ENCODE measurements around the gene NUP88. TPM values are rescaled to one million over a fixed set of nuclear protein-coding genes. Genes with fewer than 3 reads are reported as not detected.

The NUP88 gene
- total RNA-seq, 4 donors from 2014 or later, result 62.7 to 220 (median 83.8) TPM

GRCh38 chr17:5446786-5447185 is 27.3 kb upstream of the NUP88 start:
- H3K36me3 ChIP-seq, result peaks cover 0 to 69% (median 0%) of the 10 kb centered on the region in 3 donors
- TF ChIP-seq, protein P1, sequence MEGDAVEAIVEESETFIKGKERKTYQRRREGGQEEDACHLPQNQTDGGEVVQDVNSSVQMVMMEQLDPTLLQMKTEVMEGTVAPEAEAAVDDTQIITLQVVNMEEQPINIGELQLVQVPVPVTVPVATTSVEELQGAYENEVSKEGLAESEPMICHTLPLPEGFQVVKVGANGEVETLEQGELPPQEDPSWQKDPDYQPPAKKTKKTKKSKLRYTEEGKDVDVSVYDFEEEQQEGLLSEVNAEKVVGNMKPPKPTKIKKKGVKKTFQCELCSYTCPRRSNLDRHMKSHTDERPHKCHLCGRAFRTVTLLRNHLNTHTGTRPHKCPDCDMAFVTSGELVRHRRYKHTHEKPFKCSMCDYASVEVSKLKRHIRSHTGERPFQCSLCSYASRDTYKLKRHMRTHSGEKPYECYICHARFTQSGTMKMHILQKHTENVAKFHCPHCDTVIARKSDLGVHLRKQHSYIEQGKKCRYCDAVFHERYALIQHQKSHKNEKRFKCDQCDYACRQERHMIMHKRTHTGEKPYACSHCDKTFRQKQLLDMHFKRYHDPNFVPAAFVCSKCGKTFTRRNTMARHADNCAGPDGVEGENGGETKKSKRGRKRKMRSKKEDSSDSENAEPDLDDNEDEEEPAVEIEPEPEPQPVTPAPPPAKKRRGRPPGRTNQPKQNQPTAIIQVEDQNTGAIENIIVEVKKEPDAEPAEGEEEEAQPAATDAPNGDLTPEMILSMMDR (IDR thresholded peaks at IDR 0.05), result no peak
- no peak for TF ChIP-seq POLR2A (IDR thresholded peaks at IDR 0.05)
- no peak overlapping the region for H3K27ac ChIP-seq
- no peaks in the 10 kb centered on the region for H3K9me3 ChIP-seq
- no peak overlapping the region for H3K4me3 ChIP-seq
- DNase-seq, result no peak
- no peaks in the 10 kb centered on the region for H3K4me1 ChIP-seq
- no peaks in the 10 kb centered on the region for H3K27me3 ChIP-seq

GRCh38 chr17:5444209-5444608 is 24.7 kb upstream of the NUP88 start:
- Histone ChIP-seq H3K27me3 (no peaks in the 10 kb centered on the region), H3K36me3 (peaks cover 0 to 50% (median 0%) of the 10 kb centered on the region in 3 donors), H3K4me3 (no peak overlapping the region), H3K27ac (no peak overlapping the region), H3K9me3 (no peaks in the 10 kb centered on the region), H3K4me1 (peaks cover 0 to 4% (median 0%) of the 10 kb centered on the region in 4 donors)
- DNase-seq, result no peak
- no peak for TF ChIP-seq POLR2A (IDR thresholded peaks at IDR 0.05)
- TF ChIP-seq, protein P1 (IDR thresholded peaks at IDR 0.05), result no peak

DNA sequence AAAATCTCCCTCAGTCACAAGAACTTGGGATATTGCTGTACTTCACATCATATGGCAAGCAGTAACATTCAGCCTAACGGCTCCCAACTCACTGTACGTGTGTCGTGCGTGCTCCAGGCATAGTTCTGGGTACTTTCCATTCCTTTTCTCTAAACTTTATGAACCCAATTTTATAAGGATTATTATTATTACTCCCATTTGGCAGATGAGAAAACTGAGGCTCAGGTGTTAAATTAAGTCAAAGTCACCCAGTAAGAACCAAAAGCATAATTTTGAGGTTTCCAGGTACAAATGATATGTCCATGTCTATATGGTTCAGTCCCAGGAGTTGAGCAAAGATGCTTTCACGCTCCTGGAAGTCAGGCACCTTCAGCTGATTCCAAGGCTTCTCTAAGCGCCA is 24.3 kb upstream of the NUP88 start:
- DNase-seq, result no peak

DNA sequence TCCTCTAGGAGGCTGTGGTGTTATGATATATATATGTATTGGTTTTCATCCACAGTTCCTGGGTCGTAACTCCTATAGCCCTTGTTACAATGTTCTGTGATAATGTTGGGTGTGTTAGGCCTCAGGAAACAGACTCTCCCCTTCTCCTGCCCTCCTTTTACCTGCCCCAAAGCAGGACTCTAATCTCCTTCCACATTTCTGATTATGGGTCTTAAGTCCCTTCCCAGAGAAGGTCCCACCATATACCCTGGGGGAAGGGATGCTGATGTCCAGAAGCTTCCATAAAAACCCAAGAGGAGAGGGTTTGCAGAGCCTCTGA is 19.9 kb upstream of the NUP88 start:
- Histone ChIP-seq H3K9me3 (no peaks in the 10 kb centered on the region), H3K4me3 (peak overlapping the region; percentile 62 to 99 (median 74)), H3K27ac (peak overlapping the region; percentile 55 to 87 (median 79)), H3K36me3 (peaks cover 0 to 30% (median 0%) of the 10 kb centered on the region in 3 donors), H3K27me3 (no peaks in the 10 kb centered on the region), H3K4me1 (peaks cover 0 to 21% (median 0%) of the 10 kb centered on the region in 4 donors)
- TF ChIP-seq, protein P1 (IDR thresholded peaks at IDR 0.05), result no peak
- DNase-seq, result no peak

More for the DNA sequence above, 24.3 kb upstream of the NUP88 start:
- H3K4me1 ChIP-seq, result peaks cover 0 to 4% (median 0%) of the 10 kb centered on the region in 4 donors
- peaks cover 0 to 45% (median 0%) of the 10 kb centered on the region in 3 donors for H3K36me3 ChIP-seq
- no peaks in the 10 kb centered on the region for H3K27me3 ChIP-seq
- TF ChIP-seq, protein P1 (IDR thresholded peaks at IDR 0.05), result no peak
- no peak for TF ChIP-seq POLR2A (IDR thresholded peaks at IDR 0.05)
- no peak overlapping the region for H3K4me3 ChIP-seq
- H3K9me3 ChIP-seq, result no peaks in the 10 kb centered on the region
- no peak overlapping the region for H3K27ac ChIP-seq

- Histone ChIP-seq H3K27me3 (no peaks in the 10 kb centered on the region), H3K36me3 (peaks cover 0 to 30% (median 0%) of the 10 kb centered on the region in 3 donors), H3K27ac (peak within 1 kb of the TSS; percentile 55 to 87 (median 79)), H3K4me3 (peak within 1 kb of the TSS; percentile 62 to 99 (median 74)), H3K9me3 (no peaks in the 10 kb centered on the region), H3K4me1 (peaks cover 0 to 21% (median 0%) of the 10 kb centered on the region in 4 donors)
- no peak for TF ChIP-seq POLR2A (IDR thresholded peaks at IDR 0.05)
- TF ChIP-seq, protein P1 (IDR thresholded peaks at IDR 0.05), result peak; percentile 94 to 99 (median 99)
- peak; percentile 84 to 97 (median 97) for DNase-seq
These were observed 19.4 kb upstream of the NUP88 start, which contains the start of gene C1QBP for GRCh38 chr17:5438716-5439445. TSS of gene C1QBP (minus strand) at chr17:5439155. CDS start at chr17:5439073, 82 bp downstream.

Measured in Peyer's patch (tissue), 4 donors.